IPS-NIHi11 (cell line): ENCODE results near the gene BAIAP2L1.
A peak's percentile ranks its signal among the peaks of the same experiment; 100 is the strongest.
"Not testable (repeated sequence)": the region's sequence is repeated elsewhere in the genome, so short reads cannot be mapped to it uniquely, and the experiment has no call there.

Experiments used
- DNase-seq: peaks from one replicate; pipeline ENCODE4 v3.0.0; 2012; ENCODE audit warnings: mixed read lengths, low spot score

The BAIAP2L1 gene, protein sequence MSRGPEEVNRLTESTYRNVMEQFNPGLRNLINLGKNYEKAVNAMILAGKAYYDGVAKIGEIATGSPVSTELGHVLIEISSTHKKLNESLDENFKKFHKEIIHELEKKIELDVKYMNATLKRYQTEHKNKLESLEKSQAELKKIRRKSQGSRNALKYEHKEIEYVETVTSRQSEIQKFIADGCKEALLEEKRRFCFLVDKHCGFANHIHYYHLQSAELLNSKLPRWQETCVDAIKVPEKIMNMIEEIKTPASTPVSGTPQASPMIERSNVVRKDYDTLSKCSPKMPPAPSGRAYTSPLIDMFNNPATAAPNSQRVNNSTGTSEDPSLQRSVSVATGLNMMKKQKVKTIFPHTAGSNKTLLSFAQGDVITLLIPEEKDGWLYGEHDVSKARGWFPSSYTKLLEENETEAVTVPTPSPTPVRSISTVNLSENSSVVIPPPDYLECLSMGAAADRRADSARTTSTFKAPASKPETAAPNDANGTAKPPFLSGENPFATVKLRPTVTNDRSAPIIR

DNA sequence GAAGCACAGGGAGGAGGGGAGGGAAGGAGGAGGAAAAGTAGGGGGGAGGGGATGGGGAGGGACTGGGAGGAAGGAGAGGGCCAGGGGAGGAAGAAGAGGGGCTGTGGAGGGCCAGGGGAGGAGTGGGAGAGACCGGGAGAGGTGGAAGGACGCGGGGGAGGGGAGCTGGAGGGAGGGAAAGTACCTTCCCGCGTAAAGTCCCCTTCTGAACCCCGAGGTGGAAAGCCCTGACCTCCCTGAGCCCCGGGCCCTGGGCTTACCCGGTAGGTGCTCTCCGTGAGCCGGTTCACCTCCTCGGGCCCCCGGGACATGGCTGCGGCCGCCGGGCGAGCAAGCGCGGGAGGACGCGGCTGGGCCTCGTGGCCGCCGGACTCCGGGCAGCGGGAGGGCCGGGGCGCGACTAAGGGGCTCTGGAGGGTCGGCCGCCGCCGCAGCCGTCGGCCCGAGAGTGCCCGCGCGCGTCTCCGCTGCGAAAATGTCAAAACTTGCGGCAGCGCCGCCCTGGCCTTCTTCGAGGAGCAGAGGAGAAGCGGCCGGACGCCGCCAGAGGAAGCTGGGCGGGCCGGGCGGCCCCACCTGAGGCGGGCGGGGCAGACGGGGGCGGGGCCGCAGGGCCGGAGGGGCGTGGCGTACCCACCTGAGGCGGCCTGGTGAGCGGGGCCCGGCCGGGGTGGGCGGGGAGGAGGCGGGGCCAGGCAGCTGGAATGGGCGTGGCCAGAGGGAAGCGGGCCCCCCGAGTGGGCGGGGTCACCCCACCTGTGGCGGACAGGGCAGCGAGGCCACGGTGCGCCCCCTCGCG, at the start of gene BAIAP2L1:
Gene BAIAP2L1, minus strand, starts transcription at position 549 of the 799 bp plus-strand sequence. Its CDS starts 238 bp downstream, at position 311.
- peak; percentile 97 for DNase-seq

DNA sequence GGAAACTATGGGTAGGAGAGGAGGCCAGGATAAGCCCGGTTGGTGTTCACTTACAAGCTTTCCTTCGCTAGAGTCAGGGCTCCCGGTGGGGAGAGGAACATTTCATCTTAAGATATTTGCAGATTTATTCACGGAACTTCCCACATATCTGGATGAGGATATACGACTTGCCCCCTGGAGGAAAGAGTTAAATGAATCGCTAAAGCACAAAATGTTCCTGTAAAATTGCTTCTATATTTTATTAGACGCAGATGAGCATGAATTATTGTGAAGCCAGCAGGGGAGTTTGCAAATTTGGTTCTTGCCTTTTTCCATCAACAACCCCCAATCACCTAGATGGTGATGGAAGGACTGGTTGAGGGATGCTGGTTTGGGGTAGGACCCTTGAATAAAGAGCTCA, 47.9 kb upstream of the BAIAP2L1 start:
- no peak for DNase-seq

DNA sequence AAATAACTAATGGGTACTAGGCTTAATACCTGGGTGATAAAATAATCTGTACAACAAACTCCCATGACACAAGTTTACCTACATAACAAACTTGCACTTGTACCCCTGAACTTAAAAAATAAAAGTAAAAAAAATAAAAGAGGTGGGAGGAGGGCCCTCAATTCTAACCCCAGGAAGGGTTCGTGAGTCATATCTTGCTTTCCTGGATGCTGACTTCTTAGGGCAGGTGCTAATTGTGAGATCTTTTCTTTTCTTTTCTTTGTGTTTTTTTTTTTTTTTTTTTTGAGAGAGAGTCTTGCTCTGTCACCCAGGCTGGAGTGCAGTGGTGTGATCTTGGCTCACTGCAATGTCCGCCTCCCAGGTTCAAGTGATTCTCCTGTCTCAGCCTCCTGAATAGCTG, 40.1 kb upstream of the BAIAP2L1 start:
- not testable (repeated sequence) for DNase-seq

DNA sequence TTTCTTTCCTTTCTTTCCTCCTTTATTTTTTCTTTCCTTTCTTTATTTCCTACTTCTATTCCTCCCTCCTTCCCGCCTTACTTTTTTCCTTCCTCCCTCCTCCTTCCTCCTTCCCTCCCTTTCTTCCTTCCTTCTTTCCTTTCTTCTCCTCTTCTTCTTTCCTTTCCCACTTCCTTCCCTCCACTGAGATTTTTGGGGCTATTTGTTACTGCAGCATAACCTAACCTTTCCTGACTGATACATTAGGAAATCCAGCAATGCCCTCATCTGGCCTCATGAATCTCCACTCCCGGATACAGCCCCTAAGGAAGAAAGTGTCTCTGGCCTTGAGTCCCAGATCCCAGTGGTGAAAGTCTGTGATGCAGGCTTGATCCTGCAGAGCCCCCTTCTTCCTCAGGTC, 38.6 kb upstream of the BAIAP2L1 start:
- DNase-seq = no peak

DNA sequence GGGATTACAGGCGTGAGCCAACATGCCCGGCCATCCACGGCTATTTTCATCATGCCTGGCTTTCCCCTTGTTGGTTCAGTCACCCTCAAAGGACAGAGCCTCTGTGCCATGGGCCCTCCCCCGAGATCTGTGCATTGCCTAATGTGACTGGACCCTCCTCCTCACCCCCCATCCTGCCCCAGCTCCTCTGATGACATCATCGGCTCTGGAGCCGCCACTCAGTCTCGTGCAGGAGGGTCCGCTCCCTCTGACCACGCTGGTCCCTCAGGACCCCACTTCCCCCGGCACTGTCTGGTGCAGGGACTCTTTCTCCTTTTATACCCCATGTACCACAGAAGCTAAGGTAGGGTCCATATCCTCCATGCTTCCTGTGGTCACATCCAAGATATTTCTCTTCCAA, 33.2 kb upstream of the BAIAP2L1 start:
- DNase-seq = no peak

DNA sequence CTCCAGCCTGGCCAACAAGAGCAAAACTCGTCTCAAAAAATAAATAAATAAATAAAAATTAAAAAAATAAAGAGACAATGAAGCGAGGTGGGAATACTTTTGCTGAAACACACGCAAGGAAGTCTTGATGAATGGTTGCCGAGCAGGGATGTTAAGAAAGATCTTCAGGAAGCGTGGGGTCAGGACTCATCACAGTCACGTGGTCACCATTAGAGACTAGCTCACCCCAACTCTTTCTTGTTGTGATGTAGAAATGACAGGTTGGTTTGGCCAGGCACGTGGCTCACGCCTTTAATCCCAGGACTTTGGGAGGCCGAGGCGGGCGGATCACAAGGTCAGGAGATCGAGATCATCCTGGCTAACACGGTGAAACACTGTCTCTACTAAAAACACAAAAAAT, 28.9 kb upstream of the BAIAP2L1 start:
- no peak for DNase-seq

DNA sequence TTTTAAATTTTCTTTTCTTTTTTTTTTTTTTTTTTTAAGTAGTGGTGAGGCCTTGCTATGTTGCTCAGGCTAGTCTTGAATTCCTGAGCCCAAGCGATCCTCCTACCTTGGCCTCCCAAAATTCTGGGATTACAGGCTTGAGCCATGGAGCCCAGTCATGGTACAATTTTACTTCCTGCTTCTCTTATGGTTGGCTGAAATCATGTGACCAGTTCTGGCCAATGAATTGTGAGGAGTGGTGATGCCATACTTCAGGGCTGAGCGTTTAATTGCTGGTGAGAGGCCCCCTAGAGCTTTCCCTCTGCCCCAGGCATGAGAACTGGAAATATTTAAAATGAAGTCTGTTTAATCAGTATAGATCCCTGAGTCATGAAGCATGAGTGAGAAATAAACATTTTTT, 22.2 kb upstream of the BAIAP2L1 start:
- DNase-seq = peak; percentile 35

DNA sequence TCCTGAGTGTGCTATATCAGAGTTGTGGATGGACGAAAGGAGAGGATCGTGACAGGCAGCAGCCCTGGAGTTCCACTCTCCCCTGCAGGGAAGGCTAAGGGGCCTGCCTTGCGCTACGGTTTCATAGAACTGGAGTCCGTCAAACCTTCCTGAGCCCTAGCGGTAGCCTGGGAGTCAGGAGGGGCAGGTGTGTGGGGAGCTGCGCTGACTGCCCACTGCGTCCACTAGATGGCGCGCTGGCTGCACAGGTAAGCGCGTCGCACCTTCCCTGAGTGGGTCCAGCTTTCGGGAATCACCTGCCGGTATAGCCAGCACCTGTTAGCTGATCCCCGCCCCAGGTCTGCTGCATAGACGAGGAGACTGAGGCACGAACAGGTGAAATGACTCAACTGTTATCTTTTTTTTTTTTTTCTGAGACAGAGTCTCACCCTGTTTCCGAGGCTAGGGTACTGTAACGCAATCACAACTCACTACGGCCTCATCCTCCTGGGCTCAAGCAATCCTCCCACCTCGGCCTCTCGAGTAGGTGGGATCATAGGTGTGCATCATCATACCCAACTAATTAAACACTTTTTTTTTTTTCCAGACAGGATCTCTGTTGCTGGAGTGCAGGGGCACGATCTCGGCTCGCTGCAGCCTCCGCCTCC, 20.2 kb upstream of the BAIAP2L1 start:
- peak; percentile 97 for DNase-seq

DNA sequence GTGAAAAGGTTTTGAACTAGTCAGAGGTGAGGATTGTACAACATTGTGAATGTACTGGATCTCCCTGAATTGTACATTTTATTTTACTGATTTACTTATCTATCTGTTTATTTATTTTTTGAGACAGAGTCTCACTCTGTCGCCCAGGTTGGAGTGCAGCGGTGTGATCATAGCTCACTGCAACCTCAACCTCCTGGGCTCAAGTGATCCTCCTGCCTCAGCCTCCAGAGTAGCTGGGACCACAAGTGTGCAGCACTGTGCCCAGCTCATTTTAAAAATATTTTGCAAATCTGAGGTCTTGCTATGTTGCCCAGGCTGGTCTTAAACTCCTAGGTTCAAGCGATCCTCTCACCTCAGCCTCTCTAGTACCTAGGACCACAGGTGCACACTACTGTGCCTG, 19.1 kb upstream of the BAIAP2L1 start:
- not testable (repeated sequence) for DNase-seq

DNA sequence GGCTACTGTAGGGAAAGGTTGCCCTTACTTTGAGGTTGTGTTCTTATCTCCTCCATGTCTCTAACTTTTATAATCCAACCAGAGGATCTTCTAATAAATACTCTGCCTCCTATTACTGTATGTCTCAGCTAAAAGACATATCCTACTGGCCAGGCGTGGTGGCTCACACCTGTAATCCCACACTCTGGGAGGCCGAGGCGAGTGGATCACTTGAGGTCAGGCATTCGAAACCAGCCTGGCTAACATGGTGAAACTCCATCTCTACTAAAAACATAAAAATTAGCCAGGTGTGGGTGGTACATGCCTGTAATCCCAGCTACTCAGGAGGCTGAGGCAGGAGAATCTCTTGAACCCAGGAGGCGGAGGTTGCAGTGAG, 18.4 kb upstream of the BAIAP2L1 start:
- DNase-seq = not testable (repeated sequence)

DNA sequence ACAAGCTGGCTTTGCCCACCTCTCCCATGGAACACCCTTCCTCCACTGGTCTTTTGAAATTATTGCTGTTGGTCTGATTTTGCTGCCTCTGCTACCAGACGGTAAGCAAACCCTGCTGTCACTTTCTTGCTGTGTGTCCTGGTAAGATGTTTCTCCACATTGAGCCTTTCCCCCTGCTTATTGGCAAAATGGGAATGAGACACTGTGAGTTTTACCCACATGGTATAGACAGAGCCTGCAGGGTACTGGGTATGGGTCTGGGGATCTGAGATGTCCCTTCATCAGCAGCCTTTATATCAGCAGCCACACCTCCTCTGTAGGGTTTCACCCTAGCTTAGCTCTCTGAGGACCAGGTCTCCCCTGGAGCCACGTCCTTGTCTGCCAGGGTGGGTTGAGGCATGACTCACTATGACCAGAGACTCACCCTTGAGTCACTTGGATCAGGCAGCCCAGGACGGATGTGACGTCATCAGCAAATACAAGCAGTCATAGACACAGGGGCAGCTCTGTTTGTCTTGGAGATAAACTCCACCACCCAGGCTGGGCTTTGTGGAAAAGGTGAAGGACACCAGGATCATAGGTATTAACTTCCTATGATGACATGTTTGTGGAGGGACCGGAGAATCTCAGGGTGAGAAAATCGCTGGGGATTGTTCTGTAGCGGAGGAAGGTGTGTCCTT, 17.9 kb upstream of the BAIAP2L1 start:
- peak; percentile 32 for DNase-seq

DNA sequence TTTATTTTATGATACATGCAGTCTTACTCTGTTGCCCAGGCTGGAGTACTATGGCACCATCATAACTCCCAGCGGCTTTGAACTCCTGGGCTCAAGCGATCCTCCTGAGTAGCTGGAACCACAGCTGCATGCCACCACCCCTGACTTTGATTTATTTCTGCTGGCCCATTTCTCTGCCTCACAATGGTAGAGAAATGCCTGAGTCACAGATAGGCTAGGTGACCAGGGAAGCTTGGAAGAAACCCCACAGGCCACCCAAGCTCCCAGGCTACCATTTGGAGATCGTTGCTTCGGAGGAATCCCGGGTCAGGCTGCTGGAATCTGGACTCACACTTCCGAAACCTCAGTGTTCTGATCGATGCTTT, 17.4 kb upstream of the BAIAP2L1 start:
- no peak for DNase-seq

DNA sequence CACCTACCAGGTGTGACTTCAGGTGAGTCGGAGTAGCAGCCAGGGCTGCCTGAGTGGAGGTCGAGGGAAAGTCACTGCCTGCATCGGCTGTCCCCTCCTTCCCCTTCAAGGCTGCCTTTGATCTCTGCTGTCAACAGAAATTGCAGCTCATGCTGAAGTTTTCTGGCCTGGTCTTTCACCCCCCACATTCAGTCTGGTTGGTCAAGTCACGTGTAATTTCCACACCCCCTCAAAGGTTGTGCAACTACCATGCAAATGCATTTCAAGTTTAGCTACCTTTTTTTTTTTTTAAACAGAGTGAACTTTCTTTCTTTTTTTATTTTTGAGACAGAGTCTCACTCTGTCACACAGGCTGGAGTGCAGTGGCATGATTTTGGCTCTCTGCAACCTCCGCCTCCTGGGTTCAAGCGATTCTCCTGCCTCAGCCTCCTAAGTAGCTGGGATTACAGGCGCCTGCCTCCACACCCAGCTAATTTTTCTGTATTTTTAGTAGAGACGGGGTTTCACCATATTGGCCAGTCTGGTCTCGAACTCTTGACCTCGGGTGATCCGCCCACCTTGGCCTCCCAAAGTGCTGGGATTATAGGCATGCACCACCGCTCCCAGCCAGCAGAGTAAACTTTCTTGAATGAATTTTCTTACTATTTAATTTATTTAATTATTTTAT, 16.8 kb upstream of the BAIAP2L1 start:
- DNase-seq = not testable (repeated sequence)

DNA sequence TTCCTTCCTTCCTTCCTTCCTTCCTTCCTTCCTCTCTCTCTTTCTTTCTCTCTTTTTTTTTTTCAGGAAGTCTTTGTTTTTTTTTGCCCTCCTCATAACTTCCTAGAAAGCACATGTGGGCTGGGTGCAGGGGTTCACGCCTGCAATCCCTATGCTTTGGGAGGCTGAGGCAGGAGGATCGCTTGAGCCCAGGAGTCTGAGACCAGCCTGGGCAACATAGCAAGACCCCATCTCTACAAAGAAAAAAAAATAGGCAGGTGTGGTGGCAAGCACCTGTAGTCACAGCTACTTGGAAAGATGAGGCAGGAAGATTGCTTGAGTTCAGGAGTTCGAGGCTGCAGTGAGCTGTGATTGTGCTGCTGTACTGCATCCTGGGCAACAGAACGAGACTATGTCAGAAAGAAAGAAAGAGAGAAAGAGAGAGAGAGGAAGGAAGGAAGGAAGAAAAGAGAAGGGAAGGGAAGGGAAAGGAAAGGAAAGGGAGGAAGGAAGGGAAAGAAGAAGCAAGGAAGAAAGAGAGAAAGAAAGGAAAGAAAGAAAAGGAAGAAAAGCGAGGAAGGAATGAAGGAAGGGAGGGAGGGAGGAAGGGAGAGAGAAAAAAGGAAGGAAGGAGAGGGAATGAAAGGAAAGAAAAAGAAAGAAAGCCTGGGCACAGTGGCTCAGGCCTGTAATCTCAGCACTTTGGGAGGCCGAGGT, 13.5 kb upstream of the BAIAP2L1 start:
- no peak for DNase-seq

DNA sequence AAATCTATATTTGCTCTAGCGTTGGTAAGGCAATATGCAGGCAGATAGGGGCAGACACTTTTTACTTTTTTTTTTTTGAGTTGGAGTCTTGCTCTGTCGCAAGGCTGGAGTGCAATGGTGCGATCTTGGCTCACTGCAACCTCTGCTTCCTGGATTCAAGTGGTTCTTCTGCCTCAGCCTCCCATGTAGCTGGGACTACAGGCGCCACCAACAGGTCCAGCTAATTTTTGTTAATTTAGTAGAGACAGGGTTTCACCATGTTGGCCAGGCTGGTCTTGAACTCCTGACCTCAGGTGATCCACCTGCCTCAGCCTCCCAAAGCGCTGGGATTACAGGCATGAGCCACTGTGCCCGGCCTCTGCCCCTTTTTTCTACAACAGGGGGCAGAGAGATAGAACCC, 12.8 kb upstream of the BAIAP2L1 start:
- not testable (repeated sequence) for DNase-seq

DNA sequence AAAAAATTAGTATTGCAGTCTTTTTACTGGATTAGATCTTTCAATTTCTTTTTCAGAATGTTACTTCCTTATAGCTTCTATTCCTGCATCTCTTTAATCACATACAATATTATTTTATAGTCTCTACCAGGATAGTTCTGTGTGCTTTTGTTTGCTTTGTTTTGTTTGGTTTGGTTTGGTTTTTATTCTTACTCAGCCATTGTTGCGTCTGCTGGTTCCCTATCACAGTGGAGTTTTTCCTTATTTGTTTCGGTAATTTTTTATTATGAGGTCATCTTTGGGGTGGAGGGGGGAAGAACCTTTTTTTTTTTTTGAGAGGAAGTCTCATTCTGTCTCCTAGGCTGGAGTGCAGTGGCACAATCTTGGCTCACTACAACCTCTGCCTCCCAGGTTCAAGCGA, 9.0 kb upstream of the BAIAP2L1 start:
- no peak for DNase-seq

DNA sequence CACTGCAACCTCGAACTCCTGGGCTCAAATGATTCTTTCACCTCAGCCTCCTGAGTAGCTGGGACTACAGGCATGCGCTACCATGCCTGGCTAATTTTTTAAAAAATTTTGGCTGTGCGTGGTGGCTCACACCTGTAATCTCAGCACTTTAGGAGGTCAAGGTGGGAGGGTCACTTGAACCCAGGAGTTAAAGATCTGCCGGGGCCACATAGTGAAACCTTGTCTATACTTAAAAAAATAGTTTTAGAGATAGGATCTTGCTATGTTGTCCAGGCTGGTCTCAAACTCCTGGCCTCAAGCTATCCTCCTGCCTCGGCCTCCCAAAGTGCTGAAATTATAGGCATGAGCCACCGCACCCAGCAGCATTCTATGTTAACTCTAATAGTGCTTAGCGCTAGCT, 7.3 kb upstream of the BAIAP2L1 start:
- not testable (repeated sequence) for DNase-seq

DNA sequence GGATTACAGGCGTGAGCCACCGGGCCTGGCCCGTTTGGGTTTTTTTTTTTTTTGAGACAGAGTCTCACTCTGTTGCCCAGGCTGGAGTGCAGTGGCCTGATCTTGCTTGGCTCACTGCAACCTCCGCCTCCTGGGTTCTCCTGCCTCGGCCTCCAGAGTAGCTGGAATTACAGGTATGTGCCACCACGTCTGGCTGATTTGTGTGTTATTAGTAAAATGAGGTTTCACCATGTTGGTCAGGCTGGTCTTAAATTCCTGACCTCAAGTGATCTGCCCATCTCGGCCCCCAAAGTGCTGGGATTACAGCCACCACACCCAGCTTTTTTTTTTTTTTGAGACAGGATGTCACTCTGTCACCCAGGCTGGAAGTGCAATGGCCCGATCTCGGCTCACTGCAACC, 5.9 kb upstream of the BAIAP2L1 start:
- DNase-seq = no peak

DNA sequence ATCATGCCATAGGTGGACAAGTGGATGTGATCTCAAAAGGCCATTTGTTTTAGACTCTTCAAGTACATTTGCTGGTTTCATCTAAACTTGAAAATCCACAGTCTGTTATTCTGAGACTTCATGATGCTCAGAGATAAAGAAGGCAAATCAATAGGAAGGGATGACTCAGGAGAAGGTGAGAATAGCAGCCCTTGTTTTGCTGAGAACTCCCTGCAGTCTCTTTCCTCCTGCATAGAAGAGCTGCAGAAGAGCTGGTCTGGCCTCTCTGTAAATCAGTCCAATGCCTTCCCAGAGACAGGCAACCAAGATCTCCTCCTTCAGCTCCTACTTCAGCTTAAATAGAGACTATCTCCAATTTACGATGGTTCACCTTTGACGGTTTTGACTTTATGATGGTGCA, 4.0 kb upstream of the BAIAP2L1 start:
- no peak for DNase-seq

DNA sequence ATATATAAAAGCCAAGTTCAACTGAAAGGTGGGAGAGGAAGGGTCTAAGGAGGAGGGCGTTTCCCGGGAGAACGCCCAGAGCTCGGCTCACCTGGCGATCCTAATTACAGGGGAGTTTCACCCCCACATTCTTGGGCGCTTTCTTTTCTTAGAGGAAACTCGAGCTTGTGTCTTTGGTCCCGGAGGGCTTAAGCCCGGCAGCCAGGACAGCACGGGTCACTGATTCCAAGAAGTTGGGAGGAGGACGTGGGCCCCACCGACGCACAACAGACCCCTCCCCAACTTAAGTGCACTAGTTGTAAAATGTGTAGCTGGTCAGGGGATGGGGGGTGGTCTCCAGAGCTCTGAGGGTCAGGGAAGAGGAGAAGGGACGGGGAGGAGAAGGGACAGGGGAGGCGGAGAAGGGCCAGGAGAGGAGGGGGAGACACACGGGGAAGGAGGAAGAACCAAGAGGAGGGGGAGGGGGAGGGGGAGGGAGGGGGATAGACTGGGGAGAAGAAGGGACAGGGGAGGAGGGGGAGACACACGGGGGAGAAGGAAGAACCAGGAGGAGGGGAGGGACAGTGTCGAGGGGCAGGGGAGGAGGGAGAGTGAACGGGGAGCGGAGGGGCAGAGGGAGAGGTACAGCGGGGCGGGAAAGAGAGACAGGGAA, 874 bp downstream of the BAIAP2L1 start:
- peak; percentile 29 for DNase-seq
